Right lobe of liver (tissue), 6 donors: ENCODE results near the gene ESR2. TPM values are rescaled to one million over a fixed set of nuclear protein-coding genes. Genes with fewer than 3 reads are reported as not detected.

Experiments
- ATAC-seq, 4 donors: fragments of 200-7000 bp; cut with Tn5 transposase; one replicate each; pipeline ENCODE4 v1.9.1; 2020; ENCODE audit warnings: mild to moderate bottlenecking in 4 of 4, moderate library complexity in 4 of 4
- DNase-seq, 3 donors: peaks; one replicate each; pipeline ENCODE4 v3.0.0-alpha.2; 2020
- H3K27ac ChIP-seq, 3 donors: fragments of 200-600 bp; one replicate each; pipeline ENCODE4 v1.8.0; 2022
- H3K27me3 ChIP-seq, 2 donors: fragments of 200-600 bp; one replicate each; pipeline ENCODE4 v1.8.0; 2022
- H3K36me3 ChIP-seq, 4 donors: fragments of 200-600 bp; sonication (generic) in 1 of 4; one replicate each; pipeline versions ENCODE4 v1.5.1 to v1.8.0; 2017 to 2022; ENCODE audit warnings: control low read depth in 1 of 4
- H3K4me1 ChIP-seq, 4 donors: fragments of 200-600 bp; sonication (generic) in 1 of 4; one replicate each; pipeline versions ENCODE4 v1.5.1 to v1.8.0; 2017 to 2022; ENCODE audit warnings: control low read depth in 1 of 4
- H3K4me3 ChIP-seq, 3 donors: fragments of 200-600 bp; one replicate each; pipeline ENCODE4 v1.8.0; 2022
- H3K9me3 ChIP-seq, 4 donors: fragments of 200-600 bp; sonication (generic) in 1 of 4; one replicate each; pipeline versions ENCODE4 v1.5.1 to v1.8.0; 2017 to 2022; ENCODE audit warnings: control low read depth in 1 of 4
- POLR2A ChIP-seq: fragments of 450-650 bp; IDR thresholded peaks from one replicate; pipeline ENCODE4 v1.6.1; 2017; ENCODE audit warnings: antibody characterized with exemption, mild to moderate bottlenecking
- WGBS: methylation state at CpG from one replicate; pipeline ENCODE4 v1.1.6; 2018; ENCODE audit warnings: low coverage, low lambda C conversion rate; ENCODE audit not compliant: insufficient coverage; ENCODE audit errors: missing lambda C conversion rate; 5-methylcytosine and 5-hydroxymethylcytosine counted together
- intact Hi-C, 2 donors: fragments of 100-400 bp; cut with DNase I; formaldehyde crosslinking; loops; one replicate each; pipeline versions ENCODE4 v1.11.2 to v1.14.1; 2022
- total RNA-seq, 6 experiments: library from RNA; depleted of rRNA in 2 of 6; stranded (reverse); fragments of >200 nt in 2 of 6; fragmentation: NEBNext Ultra II Directional in 3 of 6; extraction: Animal tissue kit (Norgen Biotek cat#: 25700) in 3 of 6; gene quantifications; one replicate each; pipeline versions ENCODE4 v1.1.0 to v1.2.4, GENCODE V29; 2016 to 2023
- TF ChIP-seq, protein P1 (sequence below), 4 donors: fragments of 200-600 bp in 3 of 4; fragments of 450-650 bp in 1 of 4; IDR thresholded peaks; one replicate each; pipeline versions ENCODE4 v1.5.1 to v1.8.0; 2016 to 2022; ENCODE audit warnings: antibody characterized with exemption in 4 of 4, mild to moderate bottlenecking in 2 of 4
- donor health status: DM: no; HTN: yes; CAD: no.
- donor health status: DM: no; HTN: no; CAD: no.
- donor health status: DM: no; HTN: no; CAD: no.
- donor health status: DM: no; HTN: yes; CAD: no.
- donor health status: DM: no; HTN: yes; CAD: no.

ESR2 gene
- total RNA-seq, 6 experiments from 2014 or later = 0.04 TPM; not detected in 5

DNA sequence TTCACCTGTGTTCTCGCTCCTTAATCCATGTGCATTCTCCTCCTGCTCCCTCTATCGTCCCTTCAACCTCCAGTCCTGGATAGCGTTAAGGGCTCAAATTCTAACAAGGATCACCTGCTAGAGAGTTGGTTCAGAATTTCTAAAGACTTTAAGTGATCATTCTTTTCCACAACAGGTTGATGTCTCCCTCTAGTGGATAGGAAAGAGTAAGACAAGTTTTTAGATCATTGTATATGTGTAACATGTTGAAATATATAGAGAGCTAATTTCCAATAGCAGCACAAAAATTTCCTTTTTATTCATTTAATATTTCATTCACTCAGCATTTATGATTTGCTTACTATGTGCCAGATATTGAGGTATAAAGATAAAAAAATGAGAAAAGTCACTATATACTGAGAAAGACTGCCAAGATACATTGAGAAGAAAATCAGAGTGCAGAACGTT, 9.3 kb upstream of the ESR2 start:
- intact Hi-C loops = no loop called here
- peak; percentile 78 to 85 (median 83) for ATAC-seq
- H3K27ac ChIP-seq = no peak overlapping the region
- WGBS = 16% methylated on average over 4 of the region's 4 CpGs
- no peaks in the 10 kb centered on the region for H3K9me3 ChIP-seq
- TF ChIP-seq POLR2A = no peak
- TF ChIP-seq, protein P1, sequence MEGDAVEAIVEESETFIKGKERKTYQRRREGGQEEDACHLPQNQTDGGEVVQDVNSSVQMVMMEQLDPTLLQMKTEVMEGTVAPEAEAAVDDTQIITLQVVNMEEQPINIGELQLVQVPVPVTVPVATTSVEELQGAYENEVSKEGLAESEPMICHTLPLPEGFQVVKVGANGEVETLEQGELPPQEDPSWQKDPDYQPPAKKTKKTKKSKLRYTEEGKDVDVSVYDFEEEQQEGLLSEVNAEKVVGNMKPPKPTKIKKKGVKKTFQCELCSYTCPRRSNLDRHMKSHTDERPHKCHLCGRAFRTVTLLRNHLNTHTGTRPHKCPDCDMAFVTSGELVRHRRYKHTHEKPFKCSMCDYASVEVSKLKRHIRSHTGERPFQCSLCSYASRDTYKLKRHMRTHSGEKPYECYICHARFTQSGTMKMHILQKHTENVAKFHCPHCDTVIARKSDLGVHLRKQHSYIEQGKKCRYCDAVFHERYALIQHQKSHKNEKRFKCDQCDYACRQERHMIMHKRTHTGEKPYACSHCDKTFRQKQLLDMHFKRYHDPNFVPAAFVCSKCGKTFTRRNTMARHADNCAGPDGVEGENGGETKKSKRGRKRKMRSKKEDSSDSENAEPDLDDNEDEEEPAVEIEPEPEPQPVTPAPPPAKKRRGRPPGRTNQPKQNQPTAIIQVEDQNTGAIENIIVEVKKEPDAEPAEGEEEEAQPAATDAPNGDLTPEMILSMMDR (IDR thresholded peaks at IDR 0.05) = peak; percentile 75 to 81 (median 76)
- no peaks in the 10 kb centered on the region for H3K27me3 ChIP-seq
- H3K36me3 ChIP-seq = no peaks in the 10 kb centered on the region
- DNase-seq = no peak
- no peaks in the 10 kb centered on the region for H3K4me1 ChIP-seq
- H3K4me3 ChIP-seq = no peak overlapping the region

DNA sequence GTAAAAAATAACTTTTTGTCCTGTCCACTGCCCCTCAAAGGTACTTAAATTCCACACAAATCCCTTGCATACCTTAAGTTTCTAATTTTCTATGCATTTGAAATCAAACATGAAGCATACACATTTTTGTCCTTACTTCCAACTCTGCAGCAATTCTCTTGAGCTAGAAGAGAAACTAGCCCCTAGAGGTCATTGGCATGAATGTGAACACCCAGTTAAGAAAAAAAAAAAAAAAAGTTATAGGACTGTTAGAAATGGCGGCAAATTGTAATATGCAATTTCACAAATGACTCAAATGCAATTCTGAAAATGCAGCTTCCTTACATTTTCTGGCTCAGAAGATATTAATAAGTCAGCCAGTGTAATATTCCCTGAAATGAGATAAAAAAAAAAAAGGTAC, 4.6 kb upstream of the ESR2 start:
- TF ChIP-seq, protein P1 (IDR thresholded peaks at IDR 0.05) = no peak
- no peak for TF ChIP-seq POLR2A
- H3K9me3 ChIP-seq = no peaks in the 10 kb centered on the region
- H3K27me3 ChIP-seq = peaks cover 0 to 10% of the 10 kb centered on the region in 2 donors
- DNase-seq (no peak), ATAC-seq (no peak)
- 77% methylated on average over 1 of the region's 1 CpG for WGBS
- H3K27ac ChIP-seq = no peak overlapping the region
- intact Hi-C loops = loop anchor here in 1 of 2 donors (10.0 kb wide), 1 partner anchor 494 kb away; no protein-coding TSS in a partner anchor
- H3K4me1 ChIP-seq = peaks cover 0 to 11% (median 4%) of the 10 kb centered on the region in 4 donors
- H3K36me3 ChIP-seq = no peaks in the 10 kb centered on the region
- no peak overlapping the region for H3K4me3 ChIP-seq

DNA sequence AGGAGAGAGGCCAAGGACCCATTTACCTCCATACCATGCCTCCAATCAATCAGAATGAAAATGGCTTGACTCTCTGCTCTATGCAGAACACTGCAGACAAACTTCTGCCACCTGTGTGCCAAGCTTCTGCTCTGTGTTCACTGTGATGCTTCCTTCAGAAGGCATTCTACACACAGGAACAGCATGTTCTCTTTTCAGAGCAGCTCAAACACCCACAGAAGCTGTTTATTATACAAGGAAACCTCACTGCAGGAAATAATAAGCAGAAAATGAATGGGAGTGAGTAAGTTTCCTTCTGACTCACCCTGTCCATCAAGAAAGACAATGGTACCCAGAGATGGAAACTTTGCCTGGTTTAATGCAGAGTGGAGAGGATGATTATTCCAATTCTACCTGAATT, 2.4 kb upstream of the ESR2 start:
- H3K9me3 ChIP-seq = no peaks in the 10 kb centered on the region
- no peaks in the 10 kb centered on the region for H3K36me3 ChIP-seq
- TF ChIP-seq, protein P1 (IDR thresholded peaks at IDR 0.05) = no peak
- no peak for TF ChIP-seq POLR2A
- ATAC-seq (peak in 1 of 4 donors; percentile 56), DNase-seq (no peak)
- intact Hi-C loops = loop anchor here in 1 of 2 donors (10.0 kb wide), 1 partner anchor 492 kb away; no protein-coding TSS in a partner anchor
- H3K27ac ChIP-seq = no peak overlapping the region
- no peak overlapping the region for H3K4me3 ChIP-seq
- H3K27me3 ChIP-seq = peaks cover 0 to 10% of the 10 kb centered on the region in 2 donors
- peaks cover 0 to 13% (median 6%) of the 10 kb centered on the region in 4 donors for H3K4me1 ChIP-seq

DNA sequence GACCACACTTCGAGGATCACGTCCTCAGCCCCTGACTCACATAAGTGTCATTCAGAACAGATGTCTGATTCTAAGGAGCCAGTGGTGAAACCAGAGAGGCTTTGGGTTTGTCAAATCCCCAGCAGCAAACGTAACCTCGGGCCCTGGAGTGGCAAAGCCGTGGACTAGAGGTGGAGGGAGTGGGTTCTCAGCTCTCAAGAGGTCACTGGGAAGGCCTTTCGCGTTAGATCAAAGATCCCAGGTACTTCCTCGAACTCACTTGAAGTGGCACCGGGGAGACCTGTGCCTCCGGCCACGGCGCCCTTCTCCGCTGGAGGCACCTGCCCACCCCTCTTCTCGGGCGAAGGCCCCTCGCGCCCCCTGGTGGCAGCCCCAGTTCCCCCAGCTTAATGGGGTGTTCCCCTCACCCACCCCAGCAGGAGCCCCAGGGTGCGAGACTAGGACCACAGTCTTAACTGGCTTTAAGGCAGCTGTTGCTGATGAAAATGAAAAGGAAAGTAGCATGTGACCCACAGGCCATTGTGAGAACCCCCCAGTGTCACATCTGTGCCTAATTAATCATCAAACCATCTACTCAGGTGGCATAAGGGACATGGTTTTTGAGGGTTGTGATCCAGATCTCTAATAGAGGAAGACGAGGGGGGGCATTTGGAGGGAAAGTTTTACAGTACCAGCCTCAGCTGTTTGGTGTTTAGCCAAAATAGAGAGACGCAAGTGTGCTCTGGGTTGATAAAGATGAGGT, 672 bp upstream of the ESR2 start:
- Histone ChIP-seq H3K27ac (no peak overlapping the region), H3K36me3 (no peaks in the 10 kb centered on the region), H3K4me1 (peaks cover 0 to 13% (median 6%) of the 10 kb centered on the region in 4 donors), H3K9me3 (no peaks in the 10 kb centered on the region), H3K27me3 (peaks cover 0 to 10% of the 10 kb centered on the region in 2 donors), H3K4me3 (peak overlapping the region; percentile 31 to 45 (median 37))
- ATAC-seq (peak; percentile 88 to 96 (median 90)), DNase-seq (peak; percentile 70 to 81 (median 76))
- TF ChIP-seq POLR2A = no peak
- TF ChIP-seq, protein P1 (IDR thresholded peaks at IDR 0.05) = peak; percentile 64 to 83 (median 76)
- WGBS = 0% methylated on average over 1 of the region's 20 CpGs
- intact Hi-C loops = loop anchor here in 1 of 2 donors (10.0 kb wide), 1 partner anchor 490 kb away; no protein-coding TSS in a partner anchor
